HG02852 (cell line): ENCODE results near the gene WIZ.

Experiments
- ATAC-seq: cut with Tn5 transposase; IDR thresholded peaks from one replicate; pipeline ENCODE4 v1.9.1; 2021; ENCODE audit warnings: mild to moderate bottlenecking, moderate library complexity; ENCODE audit not compliant: unreplicated experiment

Gene WIZ

GRCh38 chr19:15379999-15380647 lies 69.6 kb downstream of the WIZ start:
- peak; percentile 10 for ATAC-seq

- ATAC-seq, result peak; percentile 86
These were observed 70.4 kb downstream of the WIZ start, which contains the start of gene AKAP8 for GRCh38 chr19:15379083-15379998. TSS of gene AKAP8 (minus strand) at chr19:15379787. CDS start at chr19:15379731, 56 bp downstream.

- ATAC-seq, result no peak
These were observed 71.1 kb downstream of the WIZ start for GRCh38 chr19:15378534-15379082.

- no peak for ATAC-seq
These were observed 74.8 kb downstream of the WIZ start for GRCh38 chr19:15374796-15375440.

- ATAC-seq, result no peak
These were observed 75.6 kb downstream of the WIZ start for GRCh38 chr19:15374105-15374651.

- ATAC-seq, result no peak
These were observed 76.1 kb downstream of the WIZ start for GRCh38 chr19:15373644-15374043.

- ATAC-seq, result no peak
These were observed 76.9 kb downstream of the WIZ start for GRCh38 chr19:15372891-15373301.

GRCh38 chr19:15372470-15372869 lies 77.3 kb downstream of the WIZ start:
- no peak for ATAC-seq

GRCh38 chr19:15371786-15372380 lies 77.9 kb downstream of the WIZ start:
- ATAC-seq, result no peak

- ATAC-seq, result no peak
These were observed 78.6 kb downstream of the WIZ start for GRCh38 chr19:15371119-15371518.
